Fibroblast of lung (primary cell): ENCODE results near the gene PNRC1. TPM values are rescaled to one million over a fixed set of nuclear protein-coding genes. Genes with fewer than 3 reads are reported as not detected.

ENCODE experiments used
- DNase-seq, 2 donors: peaks; one replicate each; pipeline versions ENCODE4 v3.0.0 to v3.0.0-alpha.2; 2010; ENCODE audit warnings: low read depth in 2 of 2
- H2AFZ ChIP-seq: 2 replicates; pipeline ENCODE4 v1.5.1; 2012; ENCODE audit warnings: low read length, control low read depth, inconsistent platforms
- H3K27ac ChIP-seq: 2 replicates; pipeline ENCODE4 v1.5.1; 2011; ENCODE audit warnings: low read length, control low read depth; ENCODE audit not compliant: insufficient read depth
- H3K27me3 ChIP-seq: 2 replicates; pipeline ENCODE4 v1.5.1; 2011; ENCODE audit warnings: mild to moderate bottlenecking, low read length; ENCODE audit not compliant: control insufficient read depth, insufficient read depth
- H3K36me3 ChIP-seq: 2 replicates; pipeline ENCODE4 v1.5.1; 2011; ENCODE audit warnings: low read length; ENCODE audit not compliant: control insufficient read depth, insufficient read depth
- H3K4me1 ChIP-seq: 2 replicates; pipeline ENCODE4 v1.5.1; 2011; ENCODE audit warnings: low read length; ENCODE audit not compliant: control insufficient read depth, insufficient read depth; ENCODE audit errors: extremely low read depth
- H3K4me2 ChIP-seq: 2 replicates; pipeline ENCODE4 v1.5.1; 2011; ENCODE audit warnings: low read length, control low read depth; ENCODE audit not compliant: insufficient read depth; ENCODE audit errors: extremely low read depth
- H3K4me3 ChIP-seq, 4 experiments: fragments of 200-600 bp in 1 of 4; sonication (generic) in 1 of 4; replicated peaks in 1 of 4; 2 replicates each; pipeline ENCODE4 v1.5.1; 2011 to 2016; ENCODE audit warnings: low read length in 4 of 4, low read depth in 3 of 4, mild to moderate bottlenecking in 3 of 4, control low read depth in 2 of 4, inconsistent platforms in 1 of 4, mixed read lengths in 1 of 4; ENCODE audit not compliant: insufficient read depth in 1 of 4; ENCODE audit errors: control extremely low read depth in 1 of 4
- H3K79me2 ChIP-seq: 2 replicates; pipeline ENCODE4 v1.5.1; 2012; ENCODE audit warnings: mild to moderate bottlenecking, low read length, inconsistent platforms; ENCODE audit not compliant: control insufficient read depth, insufficient read depth
- H3K9ac ChIP-seq: 2 replicates; pipeline ENCODE4 v1.5.1; 2011; ENCODE audit warnings: mild to moderate bottlenecking, low read length, control low read depth; ENCODE audit not compliant: insufficient read depth
- H3K9me3 ChIP-seq: 2 replicates; pipeline ENCODE4 v1.5.1; 2012; ENCODE audit warnings: low read depth, low read length; ENCODE audit not compliant: control insufficient read depth, insufficient read depth
- H4K20me1 ChIP-seq: 2 replicates; pipeline ENCODE4 v1.5.1; 2011; ENCODE audit warnings: low read length; ENCODE audit not compliant: control insufficient read depth, insufficient read depth; ENCODE audit errors: extremely low read depth
- CTCF ChIP-seq, 2 donors: IDR thresholded peaks in 1 of 2; conservative IDR thresholded peaks in 1 of 2; 1 replicate in 1 of 2; 2 replicates in 1 of 2; pipeline ENCODE4 v1.5.1; 2011 to 2012; ENCODE audit warnings: low read length in 2 of 2, control low read depth in 1 of 2, inconsistent platforms in 1 of 2, low read depth in 1 of 2, mild to moderate bottlenecking in 1 of 2
- EZH2 ChIP-seq: IDR thresholded peaks from 2 replicates; pipeline ENCODE4 v1.5.1; 2012; ENCODE audit warnings: low read length, control low read depth, mild to moderate bottlenecking; ENCODE audit errors: missing control alignments
- polyA plus RNA-seq, 2 donors: library from polyadenylated mRNA; depleted of rRNA in 1 of 2; stranded (reverse) in 1 of 2; unstranded in 1 of 2; fragments of >200 nt; gene quantifications; 2 replicates each; pipeline ENCODE4 v1.2.1, GENCODE V29; 2011 to 2012; ENCODE audit warnings: missing spikeins in 1 of 2
- total RNA-seq: library from RNA; depleted of rRNA; stranded (reverse); fragments of >200 nt; gene quantifications from 2 replicates; pipeline ENCODE4 v1.2.1, GENCODE V29; 2014

PNRC1 gene
- total and polyA plus RNA-seq, 2 donors (not counting 1 experiment from before 2014, with no cell fraction given), result 14.9 to 65.1 TPM

- H3K27me3 ChIP-seq, result no peaks in the 10 kb centered on the region
- H3K9me3 ChIP-seq, result no peaks in the 10 kb centered on the region
- TF ChIP-seq CTCF (conservative IDR thresholded peaks at IDR 0.05 in 1 of 2, IDR thresholded peaks at IDR 0.05 in 1 of 2; ENCODE audit: low read depth in 1 of 2, low read length in 2 of 2), result no peak
- TF ChIP-seq EZH2, result no peak
- no peaks in the 10 kb centered on the region for H4K20me1 ChIP-seq
- no peak overlapping the region for H3K4me3 ChIP-seq
- no peaks in the 10 kb centered on the region for H3K36me3 ChIP-seq
- DNase-seq, result no peak
- H3K4me2 ChIP-seq, result no peak overlapping the region
- no peak overlapping the region for H3K27ac ChIP-seq
- H3K9ac ChIP-seq, result no peak overlapping the region
- H2AFZ ChIP-seq, result no peak overlapping the region
- no peaks in the 10 kb centered on the region for H3K79me2 ChIP-seq
- no peaks in the 10 kb centered on the region for H3K4me1 ChIP-seq
These were observed 13.5 kb upstream of the PNRC1 start for GRCh38 chr6:89066940-89067646.

- Histone ChIP-seq H4K20me1 (no peaks in the 10 kb centered on the region), H3K4me2 (no peak overlapping the region), H3K79me2 (no peaks in the 10 kb centered on the region), H3K4me1 (no peaks in the 10 kb centered on the region), H3K4me3 (no peak overlapping the region), H3K9ac (no peak overlapping the region), H3K27me3 (no peaks in the 10 kb centered on the region), H2AFZ (no peak overlapping the region), H3K27ac (no peak overlapping the region), H3K9me3 (no peaks in the 10 kb centered on the region), H3K36me3 (no peaks in the 10 kb centered on the region)
- no peak for DNase-seq
- TF ChIP-seq CTCF (conservative IDR thresholded peaks at IDR 0.05 in 1 of 2, IDR thresholded peaks at IDR 0.05 in 1 of 2; ENCODE audit: low read depth in 1 of 2, low read length in 2 of 2), result no peak
- no peak for TF ChIP-seq EZH2
These were observed 12.8 kb upstream of the PNRC1 start for GRCh38 chr6:89067796-89068195.

- no peaks in the 10 kb centered on the region for H3K36me3 ChIP-seq
- H3K27ac ChIP-seq, result no peak overlapping the region
- H3K9me3 ChIP-seq, result no peaks in the 10 kb centered on the region
- H3K79me2 ChIP-seq, result no peaks in the 10 kb centered on the region
- no peak overlapping the region for H3K4me2 ChIP-seq
- H3K9ac ChIP-seq, result no peak overlapping the region
- no peaks in the 10 kb centered on the region for H3K4me1 ChIP-seq
- DNase-seq, result no peak
- no peaks in the 10 kb centered on the region for H3K27me3 ChIP-seq
- H2AFZ ChIP-seq, result no peak overlapping the region
- no peak for TF ChIP-seq EZH2
- no peak for TF ChIP-seq CTCF (conservative IDR thresholded peaks at IDR 0.05 in 1 of 2, IDR thresholded peaks at IDR 0.05 in 1 of 2; ENCODE audit: low read depth in 1 of 2, low read length in 2 of 2)
- no peaks in the 10 kb centered on the region for H4K20me1 ChIP-seq
- H3K4me3 ChIP-seq, result no peak overlapping the region
These were observed 11.9 kb upstream of the PNRC1 start for GRCh38 chr6:89068695-89069094.
